PC-3 (cell line): ENCODE results near the gene CES3.

ENCODE experiments used
- EZH2phosphoT487 ChIP-seq: fragments of 300-600 bp; sonication (generic); IDR thresholded peaks from 2 replicates; pipeline ENCODE4 v1.6.1; 2018; ENCODE audit warnings: mild to moderate bottlenecking, antibody characterized with exemption, low read length, borderline replicate concordance
- TF ChIP-seq, protein P1 (sequence below): fragments of 300-600 bp; sonication (generic); conservative IDR thresholded peaks from 2 replicates; pipeline ENCODE4 v1.5.1; 2017; ENCODE audit warnings: antibody characterized with exemption, low read depth, mild to moderate bottlenecking, low read length

DNA sequence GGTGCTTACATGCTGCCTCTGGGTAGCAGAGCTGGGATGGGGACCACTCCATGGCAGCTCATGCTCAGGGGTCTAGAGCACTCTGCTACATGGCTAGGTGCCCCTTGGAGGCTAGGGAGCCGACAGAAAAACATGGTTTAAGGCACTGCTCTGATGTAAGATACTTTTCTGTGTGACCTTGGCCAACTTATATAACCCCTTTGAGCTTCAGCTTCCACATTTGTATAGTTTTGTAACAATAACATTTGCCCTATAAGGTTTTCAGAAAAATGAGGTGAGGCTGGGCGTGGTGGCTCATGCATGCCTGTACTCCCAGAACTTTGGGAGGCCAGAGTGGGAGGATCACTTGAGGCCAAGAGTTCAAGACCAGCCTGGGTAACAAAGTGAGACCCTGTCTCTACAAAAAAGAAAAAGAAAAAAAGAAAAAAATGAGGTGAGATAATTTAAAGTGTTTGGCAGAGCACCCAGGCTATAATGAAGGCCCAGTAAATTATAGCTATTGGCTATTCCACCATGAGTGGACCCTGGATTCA lies 30.5 kb downstream of the CES3 start:
- TF ChIP-seq, protein P1, sequence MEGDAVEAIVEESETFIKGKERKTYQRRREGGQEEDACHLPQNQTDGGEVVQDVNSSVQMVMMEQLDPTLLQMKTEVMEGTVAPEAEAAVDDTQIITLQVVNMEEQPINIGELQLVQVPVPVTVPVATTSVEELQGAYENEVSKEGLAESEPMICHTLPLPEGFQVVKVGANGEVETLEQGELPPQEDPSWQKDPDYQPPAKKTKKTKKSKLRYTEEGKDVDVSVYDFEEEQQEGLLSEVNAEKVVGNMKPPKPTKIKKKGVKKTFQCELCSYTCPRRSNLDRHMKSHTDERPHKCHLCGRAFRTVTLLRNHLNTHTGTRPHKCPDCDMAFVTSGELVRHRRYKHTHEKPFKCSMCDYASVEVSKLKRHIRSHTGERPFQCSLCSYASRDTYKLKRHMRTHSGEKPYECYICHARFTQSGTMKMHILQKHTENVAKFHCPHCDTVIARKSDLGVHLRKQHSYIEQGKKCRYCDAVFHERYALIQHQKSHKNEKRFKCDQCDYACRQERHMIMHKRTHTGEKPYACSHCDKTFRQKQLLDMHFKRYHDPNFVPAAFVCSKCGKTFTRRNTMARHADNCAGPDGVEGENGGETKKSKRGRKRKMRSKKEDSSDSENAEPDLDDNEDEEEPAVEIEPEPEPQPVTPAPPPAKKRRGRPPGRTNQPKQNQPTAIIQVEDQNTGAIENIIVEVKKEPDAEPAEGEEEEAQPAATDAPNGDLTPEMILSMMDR, result no peak
- no peak for TF ChIP-seq EZH2phosphoT487
